HCT116 (cell line): ENCODE measurements around the gene COL5A2. TPM values are rescaled to one million over a fixed set of nuclear protein-coding genes. Genes with fewer than 3 reads are reported as not detected.

ENCODE experiments used
- ATAC-seq: fragments of 200-7000 bp; cut with Tn5 transposase; 2 replicates; pipeline ENCODE4 v1.9.1; 2020; ENCODE audit warnings: mild to moderate bottlenecking, moderate library complexity
- BruUV-seq: library from RNA; stranded (reverse); fragments of 400-500 nt; replicated peaks from 2 replicates; lab custom pipeline; 2021; lab: Mats Ljungman, UMichigan
- CTCF ChIA-PET: fragments of 300-600 bp; sonication (Branson Sonifier 250); formaldehyde crosslinking; loops from one replicate; lab custom pipeline; 2021; ENCODE audit warnings: antibody characterized with exemption; lab: Charles Lee
- POLR2A ChIA-PET: fragments of 300-600, 350-600 bp; sonication (Branson Sonifier 250); formaldehyde crosslinking; loops from one replicate; lab custom pipeline; 2021; ENCODE audit warnings: antibody characterized with exemption; lab: Charles Lee
- RAD21 ChIA-PET, 2 experiments: fragments of 300-600 bp; sonication (Branson Sonifier 250); formaldehyde crosslinking; loops; one replicate each; lab custom pipeline; 2023; ENCODE audit warnings: low total read pairs in 2 of 2; ENCODE audit not compliant: uncharacterized antibody in 2 of 2, unreplicated experiment in 2 of 2, low non-redundant PET in 1 of 2; lab: Charles Lee
- DNase-seq: peaks from one replicate; pipeline ENCODE4 v3.0.0-alpha.2; 2010; ENCODE audit warnings: low read depth, low spot score
- H2AFZ ChIP-seq: fragments of 200-600 bp; shearing (Covaris generic), sonication (generic); 2 replicates; pipeline ENCODE4 v1.6.1; 2017; ENCODE audit warnings: low read depth, mixed run types, mixed read lengths, antibody characterized with exemption, low read length; ENCODE audit not compliant: poor library complexity, severe bottlenecking
- H3K27ac ChIP-seq: 2 replicates; pipeline ENCODE4 v1.5.1; 2012; ENCODE audit warnings: low read depth, low read length
- H3K27me3 ChIP-seq: fragments of 200-600 bp; sonication (generic); 2 replicates; pipeline ENCODE4 v1.6.1; 2016; ENCODE audit warnings: mixed run types, low read length, mixed read lengths; ENCODE audit not compliant: insufficient read depth
- H3K36me3 ChIP-seq, 2 experiments: fragments of 200-500 bp in 1 of 2; fragments of 200-600 bp in 1 of 2; sonication (Bioruptor generic) in 1 of 2; sonication (generic) in 1 of 2; 2 replicates each; pipeline versions ENCODE4 v1.5.1 to v1.6.1; 2014 to 2016; ENCODE audit warnings: low read length in 2 of 2, inconsistent platforms in 1 of 2, mixed read lengths in 1 of 2, mixed run types in 1 of 2; ENCODE audit not compliant: insufficient read depth in 2 of 2, control insufficient read depth in 1 of 2
- H3K4me1 ChIP-seq, 2 experiments: fragments of 200-600 bp in 1 of 2; sonication (generic) in 1 of 2; 2 replicates each; pipeline versions ENCODE4 v1.5.1 to v1.6.1; 2012 to 2017; ENCODE audit warnings: low read length in 2 of 2, inconsistent platforms in 1 of 2, mild to moderate bottlenecking in 1 of 2, mixed read lengths in 1 of 2, mixed run types in 1 of 2, moderate library complexity in 1 of 2; ENCODE audit not compliant: insufficient read depth in 2 of 2, control insufficient read depth in 1 of 2
- H3K4me2 ChIP-seq: fragments of 200-600 bp; sonication (generic); 2 replicates; pipeline ENCODE4 v1.6.1; 2017; ENCODE audit warnings: mixed run types, low read length, mixed read lengths
- H3K4me3 ChIP-seq, 2 experiments: fragments of 200-600 bp in 1 of 2; sonication (generic) in 1 of 2; replicated peaks in 1 of 2; 2 replicates each; pipeline ENCODE4 v1.5.1; 2011 to 2016; ENCODE audit warnings: low read length in 2 of 2, control low read depth in 1 of 2, low read depth in 1 of 2, mild to moderate bottlenecking in 1 of 2, mixed read lengths in 1 of 2, mixed run types in 1 of 2
- H3K79me2 ChIP-seq: fragments of 200-600 bp; sonication (generic); 2 replicates; pipeline ENCODE4 v1.6.1; 2017; ENCODE audit warnings: mild to moderate bottlenecking, mixed run types, low read length, moderate library complexity, mixed read lengths; ENCODE audit not compliant: insufficient read depth
- H3K9ac ChIP-seq: fragments of 200-600 bp; sonication (generic); 2 replicates; pipeline ENCODE4 v1.6.1; 2016; ENCODE audit warnings: low read length, mixed read lengths
- H3K9me2 ChIP-seq: fragments of 200-600 bp; sonication (generic), shearing (Covaris generic); 2 replicates; pipeline ENCODE4 v1.6.1; 2017; ENCODE audit warnings: mixed run types, mild to moderate bottlenecking, moderate library complexity; ENCODE audit not compliant: insufficient read depth
- H3K9me3 ChIP-seq, 2 experiments: fragments of 200-500 bp in 1 of 2; fragments of 200-600 bp in 1 of 2; sonication (Bioruptor generic) in 1 of 2; sonication (generic) in 1 of 2; 2 replicates each; pipeline ENCODE4 v1.6.1; 2014 to 2017; ENCODE audit warnings: low read length in 2 of 2, mixed read lengths in 2 of 2, inconsistent platforms in 1 of 2, low read depth in 1 of 2, mild to moderate bottlenecking in 1 of 2, mixed run types in 1 of 2, moderate library complexity in 1 of 2; ENCODE audit not compliant: control insufficient read depth in 1 of 2, insufficient read depth in 1 of 2
- H4K20me1 ChIP-seq: fragments of 200-600 bp; sonication (generic), shearing (Covaris generic); 2 replicates; pipeline ENCODE4 v1.6.1; 2017; ENCODE audit warnings: mixed run types, mild to moderate bottlenecking, moderate library complexity; ENCODE audit not compliant: insufficient read depth
- CBX3 ChIP-seq: IDR thresholded peaks from 2 replicates; pipeline ENCODE4 v1.6.1; 2012; ENCODE audit warnings: low read depth
- CEBPB ChIP-seq: IDR thresholded peaks from 2 replicates; pipeline ENCODE4 v1.6.1; 2012; ENCODE audit warnings: low read depth
- EGR1 ChIP-seq: IDR thresholded peaks from 2 replicates; pipeline ENCODE4 v1.6.1; 2012; ENCODE audit warnings: low read depth
- ELF1 ChIP-seq: IDR thresholded peaks from 2 replicates; pipeline ENCODE4 v1.6.1; 2012; ENCODE audit warnings: low read depth, borderline replicate concordance
- EZH2 ChIP-seq: fragments of 200-600 bp; sonication (generic); IDR thresholded peaks from 2 replicates; pipeline ENCODE4 v1.6.1; 2017; ENCODE audit warnings: antibody characterized with exemption, mixed run types
- EZH2phosphoT487 ChIP-seq: fragments of 200-600 bp; IDR thresholded peaks from 2 replicates; pipeline ENCODE4 v1.6.1; 2018; ENCODE audit warnings: antibody characterized with exemption, borderline replicate concordance
- POLR2AphosphoS5 ChIP-seq: IDR thresholded peaks from 2 replicates; pipeline ENCODE4 v1.6.1; 2011; ENCODE audit warnings: mild to moderate bottlenecking, low read depth, low read length, moderate library complexity
- RAD21 ChIP-seq: IDR thresholded peaks from 2 replicates; pipeline ENCODE4 v1.6.1; 2012; ENCODE audit warnings: low read depth, mild to moderate bottlenecking
- SIN3A ChIP-seq: IDR thresholded peaks from 2 replicates; pipeline ENCODE4 v1.6.1; 2012; ENCODE audit warnings: low read depth
- SP1 ChIP-seq: IDR thresholded peaks from 2 replicates; pipeline ENCODE4 v1.6.1; 2012; ENCODE audit warnings: low read depth
- SRF ChIP-seq: IDR thresholded peaks from 2 replicates; pipeline ENCODE4 v1.6.1; 2012; ENCODE audit warnings: low read depth
- TCF7L2 ChIP-seq: IDR thresholded peaks from 2 replicates; pipeline ENCODE4 v1.7.0; 2011; ENCODE audit warnings: borderline replicate concordance, inconsistent platforms; ENCODE audit not compliant: insufficient read depth, insufficient read length; ENCODE audit errors: extremely low read depth
- YY1 ChIP-seq: IDR thresholded peaks from 2 replicates; pipeline ENCODE4 v1.6.1; 2011; ENCODE audit warnings: low read length, low read depth, moderate library complexity, mild to moderate bottlenecking; ENCODE audit not compliant: insufficient replicate concordance; ENCODE audit errors: extremely low read depth
- ZNF274 ChIP-seq: fragments of 200-500 bp; sonication (Bioruptor generic); IDR thresholded peaks from 2 replicates; pipeline ENCODE4 v1.6.1; 2014; ENCODE audit warnings: mild to moderate bottlenecking, low read depth, low read length, inconsistent platforms
- intact Hi-C: fragments of 100-400 bp; cut with micrococcal nuclease; formaldehyde crosslinking; loops from 2 replicates; pipeline ENCODE4 v1.10.0; 2022
- total RNA-seq: library from RNA; stranded (reverse); gene quantifications from one replicate; pipeline ENCODE4 v1.2.1, GENCODE V29; 2021; ENCODE audit not compliant: unreplicated experiment
- TF ChIP-seq, protein P1 (sequence below): IDR thresholded peaks from 2 replicates; pipeline ENCODE4 v1.6.1; 2012
- TF ChIP-seq, protein P2 (sequence below), 3 experiments: fragments of 200-600 bp in 1 of 3; sonication (generic) in 1 of 3; IDR thresholded peaks in 2 of 3; conservative IDR thresholded peaks in 1 of 3; 2 replicates each; pipeline ENCODE4 v1.5.1; 2012 to 2017; ENCODE audit warnings: low read depth in 2 of 3, low read length in 2 of 3, antibody characterized with exemption in 1 of 3, borderline replicate concordance in 1 of 3, control low read depth in 1 of 3, mild to moderate bottlenecking in 1 of 3, mixed read lengths in 1 of 3, mixed run types in 1 of 3, moderate library complexity in 1 of 3; ENCODE audit not compliant: insufficient read depth in 1 of 3
- TF ChIP-seq, protein P3 (sequence below): IDR thresholded peaks from 2 replicates; pipeline ENCODE4 v1.6.1; 2012
- TF ChIP-seq, protein P4 (sequence below): IDR thresholded peaks from 2 replicates; pipeline ENCODE4 v1.6.1; 2011; ENCODE audit warnings: mild to moderate bottlenecking, low read length, moderate library complexity; ENCODE audit not compliant: insufficient replicate concordance; ENCODE audit errors: extremely low read depth
- TF ChIP-seq, protein P5 (sequence below): IDR thresholded peaks from 2 replicates; pipeline ENCODE4 v1.6.1; 2012; ENCODE audit warnings: low read depth

The COL5A2 gene
- total RNA-seq, 1 experiment from 2014 or later: 2.3 TPM

DNA sequence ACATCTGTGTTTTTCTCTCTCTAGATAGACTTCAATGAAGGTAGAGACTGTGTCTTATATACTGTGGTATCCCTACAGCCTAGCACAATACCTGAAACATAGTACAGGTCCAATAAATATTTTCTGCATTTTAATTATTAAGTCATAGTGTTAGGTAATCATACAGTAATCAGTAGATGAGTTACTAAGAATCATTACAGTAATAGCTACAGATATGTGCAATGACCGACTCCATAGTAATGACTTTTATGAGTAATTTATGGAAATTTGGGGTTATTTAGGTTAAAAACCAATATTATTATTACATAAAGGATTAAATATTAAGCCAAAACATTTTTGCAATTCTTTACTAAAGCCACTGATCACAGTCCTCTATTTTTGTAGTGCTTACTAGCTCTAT, 21.6 kb downstream of the COL5A2 start:
- no peaks in the 10 kb centered on the region for H3K9me2 ChIP-seq
- ChIA-PET RAD21 (no interaction called here), CTCF (interaction anchor here (0.9 kb wide), 1 partner anchor 15 kb away, joined by 3 read pairs; no protein-coding TSS in a partner anchor), POLR2A (no interaction called here)
- no peak overlapping the region for H3K4me2 ChIP-seq
- H3K27me3 ChIP-seq: no peaks in the 10 kb centered on the region
- H3K9ac ChIP-seq: no peak overlapping the region
- H3K4me1 ChIP-seq: no peaks in the 10 kb centered on the region
- intact Hi-C loops: no loop called here
- H4K20me1 ChIP-seq: no peaks in the 10 kb centered on the region
- H2AFZ ChIP-seq: no peak overlapping the region
- H3K36me3 ChIP-seq: no peaks in the 10 kb centered on the region
- H3K9me3 ChIP-seq: no peaks in the 10 kb centered on the region
- no peak overlapping the region for H3K4me3 ChIP-seq
- TF ChIP-seq, protein P1, sequence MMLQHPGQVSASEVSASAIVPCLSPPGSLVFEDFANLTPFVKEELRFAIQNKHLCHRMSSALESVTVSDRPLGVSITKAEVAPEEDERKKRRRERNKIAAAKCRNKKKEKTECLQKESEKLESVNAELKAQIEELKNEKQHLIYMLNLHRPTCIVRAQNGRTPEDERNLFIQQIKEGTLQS: no peak
- no peak for TF ChIP-seq EZH2
- no peak for TF ChIP-seq SP1
- no peak for TF ChIP-seq SRF
- no peak for TF ChIP-seq ELF1
- no peak for TF ChIP-seq ZNF274
- TF ChIP-seq EZH2phosphoT487: no peak
- no peak for TF ChIP-seq RAD21
- TF ChIP-seq, protein P2, sequence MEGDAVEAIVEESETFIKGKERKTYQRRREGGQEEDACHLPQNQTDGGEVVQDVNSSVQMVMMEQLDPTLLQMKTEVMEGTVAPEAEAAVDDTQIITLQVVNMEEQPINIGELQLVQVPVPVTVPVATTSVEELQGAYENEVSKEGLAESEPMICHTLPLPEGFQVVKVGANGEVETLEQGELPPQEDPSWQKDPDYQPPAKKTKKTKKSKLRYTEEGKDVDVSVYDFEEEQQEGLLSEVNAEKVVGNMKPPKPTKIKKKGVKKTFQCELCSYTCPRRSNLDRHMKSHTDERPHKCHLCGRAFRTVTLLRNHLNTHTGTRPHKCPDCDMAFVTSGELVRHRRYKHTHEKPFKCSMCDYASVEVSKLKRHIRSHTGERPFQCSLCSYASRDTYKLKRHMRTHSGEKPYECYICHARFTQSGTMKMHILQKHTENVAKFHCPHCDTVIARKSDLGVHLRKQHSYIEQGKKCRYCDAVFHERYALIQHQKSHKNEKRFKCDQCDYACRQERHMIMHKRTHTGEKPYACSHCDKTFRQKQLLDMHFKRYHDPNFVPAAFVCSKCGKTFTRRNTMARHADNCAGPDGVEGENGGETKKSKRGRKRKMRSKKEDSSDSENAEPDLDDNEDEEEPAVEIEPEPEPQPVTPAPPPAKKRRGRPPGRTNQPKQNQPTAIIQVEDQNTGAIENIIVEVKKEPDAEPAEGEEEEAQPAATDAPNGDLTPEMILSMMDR (IDR thresholded peaks at IDR 0.05 in 2 of 3, conservative IDR thresholded peaks at IDR 0.05 in 1 of 3; ENCODE audit: borderline replicate concordance in 1 of 3, insufficient read depth in 1 of 3, low read depth in 2 of 3, low read length in 2 of 3): no peak
- TF ChIP-seq, protein P3, sequence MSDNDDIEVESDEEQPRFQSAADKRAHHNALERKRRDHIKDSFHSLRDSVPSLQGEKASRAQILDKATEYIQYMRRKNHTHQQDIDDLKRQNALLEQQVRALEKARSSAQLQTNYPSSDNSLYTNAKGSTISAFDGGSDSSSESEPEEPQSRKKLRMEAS: no peak
- no peak for TF ChIP-seq TCF7L2
- no peak for TF ChIP-seq CBX3
- no peak for TF ChIP-seq POLR2AphosphoS5
- TF ChIP-seq, protein P4, sequence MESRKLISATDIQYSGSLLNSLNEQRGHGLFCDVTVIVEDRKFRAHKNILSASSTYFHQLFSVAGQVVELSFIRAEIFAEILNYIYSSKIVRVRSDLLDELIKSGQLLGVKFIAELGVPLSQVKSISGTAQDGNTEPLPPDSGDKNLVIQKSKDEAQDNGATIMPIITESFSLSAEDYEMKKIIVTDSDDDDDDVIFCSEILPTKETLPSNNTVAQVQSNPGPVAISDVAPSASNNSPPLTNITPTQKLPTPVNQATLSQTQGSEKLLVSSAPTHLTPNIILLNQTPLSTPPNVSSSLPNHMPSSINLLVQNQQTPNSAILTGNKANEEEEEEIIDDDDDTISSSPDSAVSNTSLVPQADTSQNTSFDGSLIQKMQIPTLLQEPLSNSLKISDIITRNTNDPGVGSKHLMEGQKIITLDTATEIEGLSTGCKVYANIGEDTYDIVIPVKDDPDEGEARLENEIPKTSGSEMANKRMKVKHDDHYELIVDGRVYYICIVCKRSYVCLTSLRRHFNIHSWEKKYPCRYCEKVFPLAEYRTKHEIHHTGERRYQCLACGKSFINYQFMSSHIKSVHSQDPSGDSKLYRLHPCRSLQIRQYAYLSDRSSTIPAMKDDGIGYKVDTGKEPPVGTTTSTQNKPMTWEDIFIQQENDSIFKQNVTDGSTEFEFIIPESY: no peak
- no peak for TF ChIP-seq SIN3A
- no peak for TF ChIP-seq EGR1
- TF ChIP-seq, protein P5, sequence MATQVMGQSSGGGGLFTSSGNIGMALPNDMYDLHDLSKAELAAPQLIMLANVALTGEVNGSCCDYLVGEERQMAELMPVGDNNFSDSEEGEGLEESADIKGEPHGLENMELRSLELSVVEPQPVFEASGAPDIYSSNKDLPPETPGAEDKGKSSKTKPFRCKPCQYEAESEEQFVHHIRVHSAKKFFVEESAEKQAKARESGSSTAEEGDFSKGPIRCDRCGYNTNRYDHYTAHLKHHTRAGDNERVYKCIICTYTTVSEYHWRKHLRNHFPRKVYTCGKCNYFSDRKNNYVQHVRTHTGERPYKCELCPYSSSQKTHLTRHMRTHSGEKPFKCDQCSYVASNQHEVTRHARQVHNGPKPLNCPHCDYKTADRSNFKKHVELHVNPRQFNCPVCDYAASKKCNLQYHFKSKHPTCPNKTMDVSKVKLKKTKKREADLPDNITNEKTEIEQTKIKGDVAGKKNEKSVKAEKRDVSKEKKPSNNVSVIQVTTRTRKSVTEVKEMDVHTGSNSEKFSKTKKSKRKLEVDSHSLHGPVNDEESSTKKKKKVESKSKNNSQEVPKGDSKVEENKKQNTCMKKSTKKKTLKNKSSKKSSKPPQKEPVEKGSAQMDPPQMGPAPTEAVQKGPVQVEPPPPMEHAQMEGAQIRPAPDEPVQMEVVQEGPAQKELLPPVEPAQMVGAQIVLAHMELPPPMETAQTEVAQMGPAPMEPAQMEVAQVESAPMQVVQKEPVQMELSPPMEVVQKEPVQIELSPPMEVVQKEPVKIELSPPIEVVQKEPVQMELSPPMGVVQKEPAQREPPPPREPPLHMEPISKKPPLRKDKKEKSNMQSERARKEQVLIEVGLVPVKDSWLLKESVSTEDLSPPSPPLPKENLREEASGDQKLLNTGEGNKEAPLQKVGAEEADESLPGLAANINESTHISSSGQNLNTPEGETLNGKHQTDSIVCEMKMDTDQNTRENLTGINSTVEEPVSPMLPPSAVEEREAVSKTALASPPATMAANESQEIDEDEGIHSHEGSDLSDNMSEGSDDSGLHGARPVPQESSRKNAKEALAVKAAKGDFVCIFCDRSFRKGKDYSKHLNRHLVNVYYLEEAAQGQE: no peak
- no peak for TF ChIP-seq YY1
- TF ChIP-seq CEBPB: no peak
- no peak for ATAC-seq
- H3K79me2 ChIP-seq: no peaks in the 10 kb centered on the region
- BruUV-seq: no TSS peak
- DNase-seq: no peak
- no peak overlapping the region for H3K27ac ChIP-seq
